ENCODE results near the gene TMCO2.

The TMCO2 gene

DNA sequence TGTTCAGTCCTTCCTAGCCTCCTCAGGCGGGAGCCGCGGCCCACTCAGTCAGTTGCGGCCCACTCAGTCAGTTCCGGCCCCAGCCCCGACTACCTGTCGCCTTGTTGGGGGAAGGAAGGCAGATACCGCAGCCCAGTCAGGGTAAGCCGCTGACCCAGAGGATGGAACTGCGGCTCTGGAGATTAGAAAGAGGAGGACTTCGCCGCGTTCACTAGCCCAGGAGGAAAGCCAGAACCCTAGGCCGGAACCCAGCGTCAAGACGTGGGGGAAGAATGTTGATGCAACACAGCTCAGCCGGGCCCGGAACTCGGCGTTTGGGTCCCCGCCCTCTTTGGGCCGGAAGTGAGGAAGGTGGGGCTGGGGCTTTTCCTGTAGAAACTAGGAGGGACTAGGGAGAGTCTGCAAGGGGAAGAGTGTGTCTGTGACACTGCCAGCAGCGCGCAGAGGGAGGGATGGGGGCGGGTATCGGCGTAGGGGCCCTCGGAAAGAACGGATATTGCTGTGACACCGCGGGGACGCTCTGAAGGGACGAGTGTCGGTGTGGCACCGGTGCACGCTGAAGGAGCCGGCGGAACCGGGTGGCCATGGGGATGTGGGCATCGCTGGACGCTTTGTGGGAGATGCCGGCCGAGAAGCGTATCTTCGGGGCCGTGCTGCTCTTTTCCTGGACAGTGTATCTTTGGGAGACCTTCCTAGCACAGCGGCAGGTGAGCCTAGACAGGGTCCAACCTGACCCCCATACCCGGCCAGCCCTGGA lies 10.1 kb downstream of the TMCO2 start, which contains the start of gene ZMPSTE24:
Gene ZMPSTE24, plus strand, starts transcription at position 549 of the 757 bp plus-strand sequence. Its CDS starts 36 bp downstream, at position 585.
- in situ Hi-C loops (cut with MboI; ENCODE audit: low sequenced_read_pairs) = no loop called here

DNA sequence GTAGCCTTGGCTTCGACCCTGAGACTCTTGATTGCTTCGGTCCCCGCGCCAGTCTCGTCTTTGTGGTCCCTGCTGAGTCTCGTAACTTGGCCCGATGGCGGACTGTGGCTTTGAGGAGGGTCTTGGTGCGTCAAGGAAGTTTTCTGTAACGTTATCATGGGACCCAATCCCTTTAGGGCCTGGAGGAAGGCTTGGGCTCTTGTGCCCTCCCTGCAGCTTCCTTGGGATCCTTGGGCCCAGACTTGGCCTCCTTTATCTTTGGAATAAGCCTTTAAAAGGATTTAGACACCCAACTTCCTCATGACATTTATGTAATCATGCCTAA lies 10.7 kb downstream of the TMCO2 start:
- in situ Hi-C loops (cut with MboI; ENCODE audit: low sequenced_read_pairs) = no loop called here

DNA sequence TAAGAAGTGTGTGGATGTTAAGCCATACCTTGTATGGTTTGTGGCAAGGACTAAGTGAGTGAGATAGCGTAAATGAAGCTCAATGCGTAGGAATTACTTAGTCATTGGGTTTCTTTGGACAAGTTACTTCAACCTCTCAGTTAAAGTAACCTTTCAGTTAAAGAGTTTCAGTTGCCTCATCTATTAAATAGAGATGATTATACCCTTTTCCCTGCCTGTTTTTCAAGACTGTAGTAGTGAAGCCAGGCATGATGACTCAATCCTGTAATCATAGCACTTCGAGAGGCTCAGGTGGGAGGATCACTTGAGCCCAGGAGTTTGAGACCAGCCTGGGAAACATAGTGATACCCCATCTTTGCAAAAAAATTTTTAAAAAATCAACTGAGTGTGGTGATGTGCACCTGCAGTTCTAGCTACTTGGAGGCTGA lies 16.6 kb downstream of the TMCO2 start:
- in situ Hi-C loops (cut with MboI; ENCODE audit: low sequenced_read_pairs) = no loop called here

DNA sequence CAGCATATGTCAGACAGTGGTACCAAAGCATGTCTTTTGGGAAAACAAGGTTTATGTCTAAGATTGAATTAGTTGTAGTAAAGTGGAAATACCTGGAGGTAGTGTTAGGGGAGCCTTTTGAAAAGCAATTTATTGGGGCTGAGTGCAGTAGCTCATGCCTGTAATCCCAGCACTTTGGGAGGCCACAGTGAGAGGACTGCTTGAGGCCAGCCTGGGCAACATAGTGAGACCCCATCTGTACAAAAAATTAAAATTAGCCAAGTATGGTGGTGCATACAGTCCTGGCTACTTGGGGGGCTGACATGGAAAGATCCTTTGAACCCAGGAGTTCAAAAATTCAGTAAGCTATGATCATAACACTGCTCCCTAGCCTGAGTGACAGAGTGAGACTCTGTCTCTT lies 17.6 kb downstream of the TMCO2 start:
- in situ Hi-C loops (cut with MboI; ENCODE audit: low sequenced_read_pairs) = no loop called here

DNA sequence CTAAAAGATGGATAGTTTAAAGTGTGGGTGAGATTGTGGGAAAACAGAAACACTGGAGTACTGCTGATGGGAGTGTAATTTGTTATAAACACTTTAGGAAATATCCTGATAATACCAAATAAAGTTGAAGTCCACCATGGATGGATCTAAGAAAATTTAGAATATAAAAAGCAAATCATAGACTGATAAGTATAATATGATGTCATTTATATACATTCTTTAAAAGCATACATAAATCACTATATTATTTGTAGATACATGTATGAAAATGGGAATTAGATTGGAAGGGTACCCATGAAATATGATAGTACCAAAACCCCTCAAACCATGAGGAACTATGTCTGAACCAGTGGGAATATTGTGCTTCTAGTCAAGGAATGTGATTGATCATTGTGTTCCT lies 18.2 kb downstream of the TMCO2 start:
- in situ Hi-C loops (cut with MboI; ENCODE audit: low sequenced_read_pairs) = no loop called here

DNA sequence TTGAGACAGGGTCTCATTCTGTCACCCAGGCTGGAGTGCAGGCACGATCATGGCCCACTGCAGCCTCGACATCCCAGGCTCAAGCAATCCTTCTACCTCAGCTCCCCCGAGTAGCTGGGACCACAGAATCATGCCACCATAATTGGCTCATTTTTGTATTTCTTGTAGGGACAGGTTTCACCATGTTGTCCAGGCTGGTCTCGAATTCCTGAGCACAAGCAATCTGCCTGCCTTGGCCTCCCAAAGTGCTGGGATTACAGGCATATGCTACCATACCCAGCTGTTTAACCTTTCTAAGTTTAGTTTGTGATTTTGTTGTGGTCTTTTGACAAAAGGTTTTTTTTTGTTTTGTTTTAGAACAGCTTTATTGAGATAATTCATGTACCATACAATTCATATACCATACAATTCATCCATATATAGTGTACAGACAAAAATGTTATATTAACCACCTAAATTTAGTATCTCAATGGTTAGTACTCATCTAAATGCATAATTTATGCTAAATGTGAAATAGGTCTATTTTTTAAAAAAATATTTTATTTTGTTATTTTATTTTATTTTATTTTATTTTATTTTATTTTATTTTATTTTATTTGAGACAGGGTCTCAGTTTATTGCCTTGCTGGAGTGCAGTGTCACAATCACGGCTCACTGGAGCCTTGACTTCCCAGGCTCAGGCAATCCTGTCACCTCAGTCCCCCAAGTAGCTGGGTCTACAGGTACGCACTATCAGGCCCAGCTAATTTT lies 19.2 kb downstream of the TMCO2 start:
- in situ Hi-C loops (cut with MboI; ENCODE audit: low sequenced_read_pairs) = no loop called here

DNA sequence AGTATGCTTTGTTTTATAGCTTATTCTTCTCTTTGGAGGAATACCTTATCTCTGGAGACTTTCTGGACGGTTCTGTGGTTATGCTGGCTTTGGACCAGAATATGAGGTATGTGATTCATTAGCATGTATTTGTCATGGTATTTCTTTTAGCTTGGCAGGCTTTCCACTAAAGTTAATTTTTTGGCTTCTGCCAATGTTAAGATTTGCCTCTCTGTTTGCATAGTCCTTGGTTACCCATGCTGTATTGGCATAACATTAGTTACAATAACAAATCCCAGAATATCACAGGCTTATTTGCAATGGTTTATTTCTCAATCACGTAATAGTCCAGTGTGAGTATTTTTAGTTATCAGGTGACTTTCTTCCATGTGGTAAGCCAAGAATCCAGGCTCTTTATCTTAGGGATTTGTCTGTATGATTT lies 20.0 kb downstream of the TMCO2 start:
- in situ Hi-C loops (cut with MboI; ENCODE audit: low sequenced_read_pairs) = no loop called here

DNA sequence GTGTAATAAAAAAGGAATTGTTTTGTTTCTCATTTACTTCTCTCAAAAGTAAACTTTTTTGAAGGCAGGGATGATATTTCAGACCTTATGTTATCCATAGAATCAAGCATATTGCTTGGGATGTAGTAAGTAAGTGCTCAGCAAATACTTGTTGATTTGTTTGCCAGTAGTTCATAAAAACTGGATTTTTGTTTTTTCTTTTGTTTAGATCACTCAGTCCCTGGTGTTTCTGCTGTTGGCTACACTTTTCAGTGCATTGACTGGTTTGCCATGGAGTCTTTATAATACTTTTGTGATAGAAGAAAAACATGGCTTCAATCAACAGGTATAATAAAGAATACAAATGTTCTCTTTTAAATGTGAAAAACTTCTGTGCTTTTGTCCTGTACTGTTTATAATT lies 20.5 kb downstream of the TMCO2 start:
- in situ Hi-C loops (cut with MboI; ENCODE audit: low sequenced_read_pairs) = no loop called here

DNA sequence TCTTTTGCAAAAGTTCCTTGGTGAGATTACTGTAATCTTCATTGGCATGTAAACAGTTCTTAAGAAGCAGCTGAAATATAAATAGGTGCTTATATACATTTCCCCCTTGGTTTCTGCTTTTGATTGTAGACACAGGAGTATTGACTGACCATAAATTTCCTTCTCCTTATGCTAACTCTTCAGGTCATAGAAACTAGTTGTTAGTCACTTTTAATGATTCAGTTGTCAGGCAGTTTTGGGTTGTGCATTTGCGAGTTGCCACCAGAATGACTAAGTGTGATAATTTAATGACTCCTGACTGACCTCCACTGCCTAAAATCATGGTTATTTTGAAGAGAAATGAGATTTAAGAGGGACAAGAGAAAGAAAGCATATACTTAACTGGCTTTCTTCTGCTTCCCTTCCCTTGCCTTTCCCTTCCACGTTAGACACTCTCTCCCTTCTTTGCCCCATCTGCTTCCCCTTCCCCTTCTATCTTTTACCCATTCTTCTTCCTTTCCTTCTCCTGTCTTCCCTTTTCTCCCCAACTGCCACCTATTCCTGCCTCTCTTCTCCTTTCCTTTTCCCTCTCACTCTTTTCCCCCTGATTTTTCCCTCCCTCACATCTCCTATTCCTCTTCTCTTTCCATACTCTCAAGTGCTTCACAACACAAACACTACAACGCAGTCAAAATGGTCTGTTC lies 22.6 kb downstream of the TMCO2 start:
- in situ Hi-C loops (cut with MboI; ENCODE audit: low sequenced_read_pairs) = no loop called here

DNA sequence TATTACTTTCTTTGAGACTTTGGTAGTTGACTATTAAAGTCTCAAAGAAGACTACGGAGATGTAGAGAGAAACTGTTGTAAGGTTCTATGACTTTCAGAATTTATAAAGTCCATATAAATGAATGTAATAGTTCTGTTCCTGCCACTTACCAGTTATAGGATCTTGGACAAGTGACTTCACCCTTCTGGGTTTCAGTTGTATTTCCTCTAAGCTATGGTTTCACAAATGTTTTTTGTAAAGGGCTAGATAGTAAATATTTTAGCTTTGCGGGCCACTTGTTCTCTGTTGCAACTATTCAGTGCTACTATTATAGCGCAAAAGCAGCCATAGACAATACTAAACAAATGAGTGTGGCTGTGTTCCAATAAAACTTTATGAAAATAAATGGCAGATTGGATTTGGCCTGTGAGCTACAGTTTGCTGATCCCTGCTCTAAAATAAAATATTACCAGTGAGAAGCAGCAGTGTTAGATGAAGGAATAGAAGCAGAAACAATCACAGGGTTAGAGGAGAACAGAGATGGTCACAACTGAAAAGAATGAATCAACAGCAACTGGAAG lies 25.0 kb downstream of the TMCO2 start:
- in situ Hi-C loops (cut with MboI; ENCODE audit: low sequenced_read_pairs) = no loop called here

DNA sequence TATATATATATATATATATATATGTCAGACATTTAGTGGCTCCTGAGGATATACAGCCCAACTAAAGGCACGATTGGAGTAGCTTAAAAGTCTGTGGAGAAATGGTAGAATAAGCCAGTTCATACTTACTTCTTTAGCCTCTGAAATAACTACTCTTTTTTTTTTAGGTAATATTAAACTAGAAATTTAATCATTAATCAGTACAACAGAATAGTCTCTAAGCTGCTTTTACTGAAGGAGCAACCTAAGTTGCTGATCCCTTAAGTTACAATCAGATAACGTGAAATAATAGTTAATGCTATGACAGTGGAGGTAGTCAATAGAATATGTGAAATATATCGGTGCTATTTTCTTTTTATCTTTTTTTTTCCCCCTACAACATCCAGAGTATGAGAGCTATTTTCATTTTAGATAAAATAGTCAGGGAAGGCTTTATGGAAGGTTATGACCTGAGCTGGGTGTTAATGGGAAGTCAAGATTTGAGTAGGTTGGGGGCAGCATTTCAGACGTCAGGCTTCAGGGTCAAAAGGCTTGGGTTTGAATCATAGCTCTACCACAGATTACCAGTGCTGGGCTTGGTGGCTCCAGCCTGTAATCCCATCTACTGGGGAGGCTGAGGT lies 25.9 kb downstream of the TMCO2 start:
- in situ Hi-C loops (cut with MboI; ENCODE audit: low sequenced_read_pairs) = no loop called here

DNA sequence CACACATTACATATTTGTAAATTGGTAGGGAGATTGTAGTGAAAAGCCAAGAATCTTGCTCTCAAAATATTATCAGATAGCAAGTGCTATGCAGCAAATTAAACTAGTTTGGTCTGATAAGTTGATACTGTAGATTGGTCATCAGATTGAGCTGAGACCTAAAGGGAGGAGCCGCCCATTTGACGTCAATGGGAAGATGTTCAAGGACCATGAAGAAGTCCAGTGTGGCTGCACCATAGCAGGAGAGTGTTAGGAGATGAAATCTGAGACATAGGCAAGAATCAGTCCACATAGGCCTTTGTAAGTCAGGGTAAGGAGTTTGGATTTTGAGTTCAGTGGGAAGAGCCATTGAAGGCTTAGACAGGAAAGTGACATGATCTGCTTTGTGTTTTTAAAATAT lies 26.6 kb downstream of the TMCO2 start:
- in situ Hi-C loops (cut with MboI; ENCODE audit: low sequenced_read_pairs) = no loop called here

DNA sequence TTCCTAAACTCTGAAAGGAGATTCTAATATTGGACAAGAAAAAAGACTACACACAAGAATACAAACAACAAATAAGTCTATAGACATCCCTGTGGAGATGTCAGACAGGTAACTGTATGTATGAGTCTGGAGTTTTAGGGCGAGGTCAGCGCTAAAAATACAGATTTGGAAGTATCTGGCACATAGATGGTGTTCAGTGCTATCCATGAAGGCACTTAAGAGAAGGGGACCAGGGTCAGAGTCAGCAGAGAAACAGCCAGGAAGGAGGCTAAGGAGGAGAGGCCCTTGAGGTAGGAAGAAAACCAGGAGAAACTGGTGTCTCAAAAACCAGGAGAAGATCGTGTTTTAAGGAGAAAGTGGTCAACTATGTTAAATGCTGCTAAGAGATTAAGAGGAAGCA lies 28.4 kb downstream of the TMCO2 start:
- in situ Hi-C loops (cut with MboI; ENCODE audit: low sequenced_read_pairs) = no loop called here

DNA sequence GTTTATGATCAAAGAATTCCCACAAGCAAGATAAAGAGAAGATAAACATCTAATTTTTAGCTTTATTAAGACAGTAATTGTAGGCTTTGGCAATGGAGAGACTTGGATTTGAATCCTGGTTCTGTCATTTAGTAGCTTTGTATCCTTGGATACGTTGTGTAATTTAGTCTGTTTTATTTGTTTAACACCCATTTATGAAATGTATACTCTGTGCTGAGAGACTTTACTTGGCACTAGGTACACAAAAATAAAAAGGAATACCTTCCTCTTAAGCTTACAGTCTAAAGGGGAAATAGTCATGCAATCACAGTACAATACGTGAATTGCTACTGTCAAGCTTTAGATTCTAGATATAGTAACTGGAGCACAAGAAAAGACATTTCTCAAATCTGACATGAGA lies 34.1 kb downstream of the TMCO2 start:
- in situ Hi-C loops (cut with MboI; ENCODE audit: low sequenced_read_pairs) = no loop called here

DNA sequence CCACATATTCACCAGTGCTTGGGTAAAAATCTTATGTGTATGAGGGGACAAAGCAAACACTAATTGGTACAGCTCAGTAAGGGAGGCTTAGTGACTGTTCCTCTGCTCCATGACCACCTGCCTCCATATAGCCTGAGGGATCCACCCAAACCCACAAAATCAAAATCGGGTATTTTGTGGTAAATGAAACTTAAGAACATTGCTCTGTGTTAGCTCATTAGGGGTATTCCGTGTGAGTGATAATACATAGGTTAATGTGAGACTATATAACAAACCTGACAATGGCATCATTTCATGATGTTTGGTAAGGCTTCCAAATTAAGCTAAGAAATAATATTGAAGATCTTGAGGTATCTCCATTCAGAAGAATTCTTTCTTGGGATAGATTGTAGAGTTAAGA lies 43.6 kb downstream of the TMCO2 start:
- in situ Hi-C loops (cut with MboI; ENCODE audit: low sequenced_read_pairs) = no loop called here

DNA sequence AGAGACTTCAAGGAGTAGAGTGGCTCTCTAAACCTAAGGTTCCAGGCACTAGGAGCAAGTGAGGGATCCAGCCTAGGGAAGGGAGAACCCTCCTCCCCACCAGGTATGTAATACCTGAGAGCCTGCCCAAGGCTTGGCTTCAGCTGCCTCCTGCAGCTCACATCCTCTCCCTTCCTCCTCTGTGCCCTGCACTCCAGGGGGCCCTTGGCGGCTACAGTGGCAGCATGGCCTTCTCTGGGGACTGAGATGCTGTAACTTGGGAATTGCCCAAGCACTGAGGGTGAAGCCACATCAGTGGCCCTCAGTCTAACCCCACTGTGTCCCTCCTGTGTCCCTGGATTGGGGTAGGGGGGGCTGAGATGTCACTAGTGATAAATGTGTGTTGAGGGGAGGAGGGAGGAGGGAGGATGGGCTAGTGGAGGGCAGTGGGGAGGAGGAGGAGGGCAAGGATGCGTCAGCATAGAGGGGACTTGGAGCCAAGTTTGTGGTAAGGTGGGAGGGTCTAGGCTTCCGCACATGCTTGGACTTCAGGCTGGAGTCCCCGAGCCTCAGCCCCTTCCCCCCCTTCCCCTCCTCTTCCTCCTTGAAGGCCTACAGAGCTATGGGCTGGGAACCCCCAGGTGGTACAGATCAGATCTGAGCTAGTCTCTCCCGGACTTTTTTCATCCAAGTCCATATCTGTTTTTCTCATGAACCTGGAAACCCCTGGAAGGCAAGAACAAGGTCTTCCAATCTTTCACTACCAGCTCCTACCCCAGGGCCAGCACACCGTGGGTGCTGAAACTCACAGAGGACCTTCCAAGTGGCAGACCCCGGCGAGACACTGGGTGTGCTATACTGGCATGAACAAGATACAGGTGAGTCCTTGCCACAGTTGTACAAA lies 51.9 kb downstream of the TMCO2 start:
- in situ Hi-C loops (cut with MboI; ENCODE audit: low sequenced_read_pairs) = no loop called here

DNA sequence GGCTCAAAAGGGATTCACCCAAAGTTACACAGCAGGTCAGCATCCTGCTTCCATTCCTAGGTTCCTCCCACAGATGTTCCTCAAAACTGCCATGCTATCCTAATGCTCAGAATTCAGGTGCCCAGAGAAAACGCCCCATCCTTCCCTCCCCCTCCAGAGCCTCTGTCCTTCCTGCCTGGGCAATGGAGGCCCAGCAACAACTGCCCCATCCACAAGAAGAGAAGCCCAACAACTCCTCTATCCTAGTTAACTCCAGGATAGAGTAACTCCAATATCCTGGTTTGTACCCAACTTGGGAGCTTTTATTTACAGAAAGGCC lies 52.5 kb downstream of the TMCO2 start:
- in situ Hi-C loops (cut with MboI; ENCODE audit: low sequenced_read_pairs) = no loop called here

DNA sequence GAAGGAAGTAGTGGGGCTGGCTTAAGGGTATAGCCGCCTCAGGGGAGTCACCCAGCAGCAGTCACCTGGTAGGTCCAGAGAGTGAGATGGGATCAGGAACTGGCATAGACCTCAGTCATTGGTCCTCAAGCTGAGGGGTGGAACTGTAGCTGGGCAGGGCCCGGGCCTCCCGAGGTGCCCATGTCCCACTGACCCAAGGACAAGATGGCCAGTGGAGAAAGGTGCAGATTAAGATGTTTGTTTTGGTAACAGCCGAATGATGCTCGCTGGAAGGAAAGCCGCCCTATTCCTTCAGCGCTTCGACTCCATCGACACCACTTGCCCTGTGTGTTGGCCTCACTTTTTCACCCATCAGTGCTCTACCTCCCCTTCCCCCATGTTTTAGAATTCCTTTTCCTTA lies 52.9 kb downstream of the TMCO2 start:
- in situ Hi-C loops (cut with MboI; ENCODE audit: low sequenced_read_pairs) = no loop called here

DNA sequence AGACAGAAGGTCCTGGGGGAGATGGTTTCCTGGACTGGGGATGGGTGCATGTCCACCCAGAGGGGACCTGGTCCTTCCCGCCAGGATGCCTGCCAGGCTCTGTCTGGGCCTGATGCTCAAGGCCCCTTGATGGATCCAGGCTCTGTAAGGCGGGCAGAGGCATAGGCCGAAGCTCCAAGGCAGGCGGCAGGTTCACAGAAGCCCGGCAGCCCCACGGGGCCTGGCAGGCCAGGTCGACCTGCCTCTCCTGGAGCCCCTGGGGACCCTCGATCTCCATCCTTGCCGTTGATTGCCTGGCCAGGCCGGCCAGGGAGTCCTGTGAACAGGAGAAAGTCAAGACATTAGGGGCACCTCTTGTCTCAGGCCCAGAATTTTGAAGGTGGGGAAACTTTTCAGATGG lies 53.3 kb downstream of the TMCO2 start:
- in situ Hi-C loops (cut with MboI; ENCODE audit: low sequenced_read_pairs) = no loop called here
